ENCODE measurements around the gene GLIS1.

The GLIS1 gene

GRCh38 chr1:53461323-53462044 lies 277.5 kb downstream of the GLIS1 start:
- no peak overlapping the region for H3K27ac ChIP-seq (ENCODE audit: poor library complexity, severe bottlenecking)
- H3K4me1 ChIP-seq (ENCODE audit: insufficient read depth, poor library complexity, severe bottlenecking), result no peaks in the 10 kb centered on the region
- no peaks in the 10 kb centered on the region for H3K9me3 ChIP-seq (ENCODE audit: severe bottlenecking)
- no peak for TF ChIP-seq CTCF (IDR thresholded peaks at IDR 0.05; ENCODE audit: poor library complexity, severe bottlenecking)
- H3K27me3 ChIP-seq (ENCODE audit: insufficient read depth, poor library complexity, severe bottlenecking), result peaks cover 4% of the 10 kb centered on the region
- H3K4me3 ChIP-seq (ENCODE audit: severe bottlenecking), result no peak overlapping the region
- DNase-seq (ENCODE audit: low spot score) (no peak), ATAC-seq (ENCODE audit: low read depth) (no peak)
- no peaks in the 10 kb centered on the region for H3K36me3 ChIP-seq (ENCODE audit: low read depth)

GRCh38 chr1:53460666-53461322 lies 278.2 kb downstream of the GLIS1 start:
- ATAC-seq (ENCODE audit: low read depth) (no peak), DNase-seq (ENCODE audit: low spot score) (no peak)
- Histone ChIP-seq H3K4me3 (ENCODE audit: severe bottlenecking) (no peak overlapping the region), H3K36me3 (ENCODE audit: low read depth) (no peaks in the 10 kb centered on the region), H3K4me1 (ENCODE audit: insufficient read depth, poor library complexity, severe bottlenecking) (no peaks in the 10 kb centered on the region), H3K9me3 (ENCODE audit: severe bottlenecking) (no peaks in the 10 kb centered on the region), H3K27me3 (ENCODE audit: insufficient read depth, poor library complexity, severe bottlenecking) (peaks cover 4% of the 10 kb centered on the region), H3K27ac (ENCODE audit: poor library complexity, severe bottlenecking) (no peak overlapping the region)
- no peak for TF ChIP-seq CTCF (IDR thresholded peaks at IDR 0.05; ENCODE audit: poor library complexity, severe bottlenecking)

DNA sequence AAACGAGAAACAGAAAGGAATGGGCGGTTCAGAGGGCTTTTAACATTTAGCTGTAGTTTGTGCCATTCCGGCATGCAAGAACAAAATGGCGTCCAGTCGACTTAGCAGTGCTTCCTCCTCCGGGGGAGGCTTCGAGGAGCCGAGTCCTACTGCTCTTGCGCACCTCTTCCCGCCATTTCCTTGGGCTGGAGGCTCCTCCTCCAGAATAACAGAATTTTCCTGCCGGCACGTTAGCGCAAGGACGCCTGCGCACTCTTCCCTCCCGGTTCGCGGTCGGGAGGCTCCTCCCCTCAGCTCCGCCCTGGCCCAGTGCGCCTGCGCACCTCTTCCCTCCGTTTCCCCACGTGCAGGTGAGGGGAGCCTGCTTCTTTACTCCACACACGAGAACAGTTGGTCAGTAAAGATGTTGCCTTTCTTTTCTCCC lies 278.7 kb downstream of the GLIS1 start:
- DNase-seq (ENCODE audit: low spot score), result no peak
- no peak overlapping the region for H3K4me3 ChIP-seq (ENCODE audit: severe bottlenecking)
- no peaks in the 10 kb centered on the region for H3K36me3 ChIP-seq (ENCODE audit: low read depth)
- H3K27ac ChIP-seq (ENCODE audit: poor library complexity, severe bottlenecking), result no peak overlapping the region
- H3K27me3 ChIP-seq (ENCODE audit: insufficient read depth, poor library complexity, severe bottlenecking), result peaks cover 4% of the 10 kb centered on the region
- H3K9me3 ChIP-seq (ENCODE audit: severe bottlenecking), result no peaks in the 10 kb centered on the region
- H3K4me1 ChIP-seq (ENCODE audit: insufficient read depth, poor library complexity, severe bottlenecking), result no peaks in the 10 kb centered on the region
- no peak for ATAC-seq (ENCODE audit: low read depth)
- no peak for TF ChIP-seq CTCF (IDR thresholded peaks at IDR 0.05; ENCODE audit: poor library complexity, severe bottlenecking)

DNA sequence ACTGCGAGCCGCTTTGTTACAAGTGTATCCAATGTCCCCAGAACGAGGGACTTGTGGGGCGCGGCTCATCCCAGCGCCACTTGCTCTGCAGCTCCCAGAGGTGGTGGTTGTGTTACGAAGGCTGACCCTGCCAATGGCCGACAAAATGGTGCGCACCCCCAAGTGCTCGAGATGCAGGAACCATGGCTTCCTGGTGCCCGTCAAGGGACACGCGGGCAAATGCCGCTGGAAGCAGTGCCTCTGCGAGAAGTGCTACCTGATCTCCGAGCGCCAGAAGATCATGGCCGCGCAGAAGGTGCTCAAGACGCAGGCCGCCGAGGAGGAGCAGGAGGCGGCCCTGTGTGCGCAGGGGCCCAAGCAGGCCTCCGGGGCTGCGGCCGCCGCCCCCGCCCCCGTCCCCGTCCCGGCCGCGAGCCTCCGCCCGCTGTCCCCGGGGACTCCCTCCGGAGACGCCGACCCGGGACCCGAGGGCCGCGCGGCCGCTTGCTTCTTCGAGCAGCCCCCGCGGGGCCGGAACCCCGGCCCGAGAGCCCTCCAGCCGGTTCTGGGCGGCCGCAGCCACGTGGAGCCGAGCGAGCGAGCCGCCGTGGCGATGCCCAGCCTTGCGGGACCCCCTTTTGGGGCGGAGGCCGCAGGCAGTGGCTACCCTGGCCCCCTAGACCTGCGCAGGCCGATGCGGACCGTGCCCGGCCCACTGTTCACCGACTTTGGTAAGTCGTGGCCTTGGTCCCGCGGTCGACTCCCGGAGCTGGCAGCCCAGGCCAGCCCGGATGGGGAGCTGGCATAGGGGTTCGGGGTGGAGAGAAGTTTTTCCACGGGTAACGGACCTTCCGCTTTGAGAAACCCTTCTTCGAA lies 279.4 kb downstream of the GLIS1 start, which contains the start of gene DMRTB1:
DMRTB1 (plus strand) TSS at position 79 of the 855 bp plus-strand sequence; CDS start at position 134, 55 bp downstream.
- H3K9me3 ChIP-seq (ENCODE audit: severe bottlenecking), result no peaks in the 10 kb centered on the region
- no peak within 1 kb of the TSS for H3K27ac ChIP-seq (ENCODE audit: poor library complexity, severe bottlenecking)
- no peaks in the 10 kb centered on the region for H3K4me1 ChIP-seq (ENCODE audit: insufficient read depth, poor library complexity, severe bottlenecking)
- no peak for DNase-seq (ENCODE audit: low spot score)
- no peak for ATAC-seq (ENCODE audit: low read depth)
- no peak within 1 kb of the TSS for H3K4me3 ChIP-seq (ENCODE audit: severe bottlenecking)
- TF ChIP-seq CTCF (IDR thresholded peaks at IDR 0.05; ENCODE audit: poor library complexity, severe bottlenecking), result no peak
- no peaks in the 10 kb centered on the region for H3K36me3 ChIP-seq (ENCODE audit: low read depth)
- peaks cover 4% of the 10 kb centered on the region for H3K27me3 ChIP-seq (ENCODE audit: insufficient read depth, poor library complexity, severe bottlenecking)

All from RWPE2 (cell line).